Activated CD4-positive, alpha-beta T cell treated with anti-CD3 and anti-CD28 coated beads for 36 hours (primary cell): ENCODE results near the gene GFOD2. TPM values are rescaled to one million over a fixed set of nuclear protein-coding genes. Genes with fewer than 3 reads are reported as not detected.
A peak's percentile ranks its signal among the peaks of the same experiment; 100 is the strongest.
"Not testable (repeated sequence)": the region's sequence is repeated elsewhere in the genome, so short reads cannot be mapped to it uniquely, and the experiment has no call there.

Source experiments
- ATAC-seq: fragments of 200-7000 bp; cut with Tn5 transposase; one replicate; pipeline ENCODE4 v1.10.0; 2021; ENCODE audit warnings: mild to moderate bottlenecking, moderate library complexity
- CTCF ChIA-PET: fragments of 350-600 bp; sonication (Branson Sonifier 250); formaldehyde crosslinking; loops from one replicate; lab custom pipeline; 2021; ENCODE audit warnings: antibody characterized with exemption; lab: Charles Lee
- POLR2A ChIA-PET: fragments of 350-600 bp; sonication (Branson Sonifier 250); formaldehyde crosslinking; loops from one replicate; lab custom pipeline; 2021; ENCODE audit warnings: antibody characterized with exemption, inconsistent platforms; lab: Charles Lee
- DNase-seq: peaks from one replicate; pipeline ENCODE4 v3.0.0-alpha.2; 2020
- H3K27ac Mint-ChIP-seq: one replicate; pipeline ENCODE4 v1.8.0; 2021; ENCODE audit warnings: mixed read lengths
- H3K27me3 Mint-ChIP-seq: one replicate; pipeline ENCODE4 v1.8.0; 2021; ENCODE audit warnings: mixed read lengths
- H3K36me3 Mint-ChIP-seq: one replicate; pipeline ENCODE4 v1.8.0; 2021; ENCODE audit warnings: low read depth, mixed read lengths
- H3K4me1 Mint-ChIP-seq: one replicate; pipeline ENCODE4 v1.8.0; 2021; ENCODE audit warnings: mixed read lengths
- H3K4me3 Mint-ChIP-seq: one replicate; pipeline ENCODE4 v1.8.0; 2021; ENCODE audit warnings: mild to moderate bottlenecking, moderate library complexity, mixed read lengths
- H3K9me3 Mint-ChIP-seq: one replicate; pipeline ENCODE4 v1.8.0; 2021; ENCODE audit warnings: low read depth, mixed read lengths
- intact Hi-C, 2 experiments: fragments of 100-400 bp; cut with DNase I in 1 of 2; cut with micrococcal nuclease in 1 of 2; formaldehyde crosslinking; loops; one replicate each; pipeline versions ENCODE4 v1.14.2 to v1.15.1; 2022 to 2024; cut with DNase I, micrococcal nuclease
- total RNA-seq, 2 experiments: library from RNA; stranded (reverse); gene quantifications; one replicate each; pipeline ENCODE4 v1.2.3, GENCODE V29; 2021

The GFOD2 gene
- total RNA-seq, 2 experiments from 2014 or later: 8.7 to 11.5 TPM

DNA sequence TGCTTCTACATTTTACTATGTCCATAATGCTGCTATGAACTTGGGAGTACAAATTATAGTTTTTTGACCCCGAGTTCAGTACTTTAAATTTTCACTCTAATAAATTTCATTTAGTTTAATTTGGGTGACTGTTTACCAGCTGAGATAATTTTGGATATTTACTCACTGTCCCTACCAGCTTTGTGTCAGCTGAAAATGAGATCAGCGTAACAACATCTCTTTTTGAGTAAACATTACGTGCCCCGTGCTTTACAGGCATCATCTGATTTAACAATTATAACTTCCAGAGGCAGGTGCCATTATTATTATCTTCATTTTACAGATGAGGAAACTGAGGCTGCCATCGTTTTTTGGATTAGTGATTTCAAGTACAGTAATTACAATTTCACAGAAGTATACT is 15.0 kb downstream of the GFOD2 start:
- Mint-ChIP-seq H3K27me3 (no peaks in the 10 kb centered on the region), H3K9me3 (no peaks in the 10 kb centered on the region), H3K27ac (no peak overlapping the region), H3K4me3 (no peak overlapping the region), H3K36me3 (no peaks in the 10 kb centered on the region), H3K4me1 (peaks cover 21% of the 10 kb centered on the region)
- ATAC-seq (no peak), DNase-seq (no peak)
- POLR2A ChIA-PET: no interaction called here
- intact Hi-C loops: no loop called here
- CTCF ChIA-PET: no interaction called here

DNA sequence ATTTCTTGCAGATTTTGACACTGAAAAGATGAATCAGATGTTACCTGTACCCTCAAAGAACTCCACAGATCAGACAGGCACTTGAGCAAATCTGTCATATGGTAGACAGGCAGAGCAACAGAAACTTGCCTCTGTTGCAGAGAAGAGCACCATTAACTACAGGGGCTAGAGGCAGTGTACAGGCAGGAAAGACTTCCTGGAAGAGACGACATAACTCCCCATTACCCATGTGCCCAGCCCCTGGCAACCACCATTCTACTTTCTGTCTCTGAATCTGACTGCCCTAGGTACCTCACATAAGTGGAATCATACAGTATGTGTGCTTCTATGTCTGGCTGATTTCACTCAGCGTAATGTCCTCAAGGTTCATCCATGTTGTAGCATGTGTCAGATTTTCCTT is 15.5 kb downstream of the GFOD2 start:
- Mint-ChIP-seq H3K9me3 (peaks cover 1% of the 10 kb centered on the region), H3K4me1 (peaks cover 21% of the 10 kb centered on the region), H3K36me3 (peaks cover 2% of the 10 kb centered on the region), H3K4me3 (no peak overlapping the region), H3K27ac (peak overlapping the region; percentile 65), H3K27me3 (no peaks in the 10 kb centered on the region)
- DNase-seq (peak; percentile 37), ATAC-seq (peak; percentile 89)
- POLR2A ChIA-PET: no interaction called here
- CTCF ChIA-PET: no interaction called here
- intact Hi-C loops: no loop called here

DNA sequence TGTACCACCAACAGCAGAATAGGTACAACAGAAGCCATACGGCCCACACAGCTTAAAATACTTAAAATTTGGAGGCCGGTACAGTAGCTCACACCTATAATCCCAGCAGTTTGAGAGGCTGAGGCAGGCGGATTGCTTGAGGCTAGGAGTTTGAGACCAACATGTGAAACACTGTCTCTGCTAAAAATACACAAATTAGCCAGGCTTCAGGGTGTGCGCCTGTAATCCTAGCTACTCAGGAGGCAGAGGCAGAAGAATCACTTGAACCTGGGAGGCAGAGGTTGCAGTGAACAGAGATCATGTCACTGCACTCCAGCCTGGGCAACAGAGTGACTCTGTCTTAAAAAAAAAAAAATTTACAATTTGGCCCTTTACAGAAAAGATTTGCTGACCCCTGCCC is 17.0 kb downstream of the GFOD2 start:
- POLR2A ChIA-PET: no interaction called here
- H3K4me1 Mint-ChIP-seq: peaks cover 21% of the 10 kb centered on the region
- intact Hi-C loops: no loop called here
- ATAC-seq (no peak), DNase-seq (no peak)
- no peak overlapping the region for H3K27ac Mint-ChIP-seq
- no peak overlapping the region for H3K4me3 Mint-ChIP-seq
- peaks cover 3% of the 10 kb centered on the region for H3K36me3 Mint-ChIP-seq
- CTCF ChIA-PET: interaction anchor here (0.6 kb wide), 1 partner anchor 543 kb away, joined by 3 read pairs; the partner anchor contains the start of gene PLA2G15
- H3K9me3 Mint-ChIP-seq: peaks cover 2% of the 10 kb centered on the region
- H3K27me3 Mint-ChIP-seq: no peaks in the 10 kb centered on the region

DNA sequence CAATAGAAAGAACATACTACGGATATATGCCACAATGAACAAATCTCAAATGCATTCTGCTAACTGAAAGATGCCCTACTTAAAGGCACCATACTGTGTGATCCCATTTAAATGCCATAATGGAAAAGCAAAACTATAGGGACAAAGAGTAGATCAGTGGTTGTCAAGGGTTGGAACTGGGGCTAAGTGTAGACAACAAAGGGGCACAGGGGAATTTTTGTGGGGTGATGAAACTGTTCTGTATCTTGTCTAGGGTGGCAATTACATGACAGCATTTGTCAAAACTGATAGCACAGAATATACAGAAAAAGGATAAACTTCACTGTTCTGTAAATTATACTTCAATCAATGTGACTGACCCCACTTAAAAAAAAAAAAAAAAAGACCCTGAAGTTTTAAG is 17.7 kb downstream of the GFOD2 start:
- ATAC-seq (no peak), DNase-seq (no peak)
- H3K4me1 Mint-ChIP-seq: peaks cover 21% of the 10 kb centered on the region
- H3K27me3 Mint-ChIP-seq: no peaks in the 10 kb centered on the region
- ChIA-PET CTCF (interaction anchor here (0.6 kb wide), 1 partner anchor 544 kb away, joined by 3 read pairs; the partner anchor contains the start of gene PLA2G15), POLR2A (no interaction called here)
- intact Hi-C loops: no loop called here
- peaks cover 2% of the 10 kb centered on the region for H3K9me3 Mint-ChIP-seq
- H3K4me3 Mint-ChIP-seq: no peak overlapping the region
- peaks cover 3% of the 10 kb centered on the region for H3K36me3 Mint-ChIP-seq
- no peak overlapping the region for H3K27ac Mint-ChIP-seq

DNA sequence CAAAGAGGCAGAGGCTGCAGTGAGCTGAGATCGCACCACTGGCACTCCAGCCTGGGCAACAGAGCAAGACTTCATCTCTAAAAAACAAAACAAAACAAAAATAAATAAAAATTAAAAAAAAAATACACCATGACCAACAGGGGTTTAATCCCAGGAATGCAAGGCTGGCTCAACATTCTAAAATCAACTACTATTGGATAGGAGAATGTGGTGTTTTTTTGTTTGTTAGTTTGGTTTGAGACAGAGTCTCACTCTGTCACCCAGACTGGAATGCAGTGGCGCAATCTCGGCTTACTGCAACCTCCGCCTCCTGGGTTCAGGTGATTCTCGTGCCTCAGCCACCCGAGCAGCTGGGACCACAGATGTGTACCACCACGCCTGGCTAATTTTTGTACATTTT is 19.9 kb downstream of the GFOD2 start:
- ATAC-seq (no peak), DNase-seq (no peak)
- no peak overlapping the region for H3K4me3 Mint-ChIP-seq
- ChIA-PET CTCF (no interaction called here), POLR2A (no interaction called here)
- intact Hi-C loops: no loop called here
- peaks cover 3% of the 10 kb centered on the region for H3K36me3 Mint-ChIP-seq
- H3K4me1 Mint-ChIP-seq: peaks cover 13% of the 10 kb centered on the region
- no peak overlapping the region for H3K27ac Mint-ChIP-seq
- no peaks in the 10 kb centered on the region for H3K27me3 Mint-ChIP-seq
- peaks cover 2% of the 10 kb centered on the region for H3K9me3 Mint-ChIP-seq

DNA sequence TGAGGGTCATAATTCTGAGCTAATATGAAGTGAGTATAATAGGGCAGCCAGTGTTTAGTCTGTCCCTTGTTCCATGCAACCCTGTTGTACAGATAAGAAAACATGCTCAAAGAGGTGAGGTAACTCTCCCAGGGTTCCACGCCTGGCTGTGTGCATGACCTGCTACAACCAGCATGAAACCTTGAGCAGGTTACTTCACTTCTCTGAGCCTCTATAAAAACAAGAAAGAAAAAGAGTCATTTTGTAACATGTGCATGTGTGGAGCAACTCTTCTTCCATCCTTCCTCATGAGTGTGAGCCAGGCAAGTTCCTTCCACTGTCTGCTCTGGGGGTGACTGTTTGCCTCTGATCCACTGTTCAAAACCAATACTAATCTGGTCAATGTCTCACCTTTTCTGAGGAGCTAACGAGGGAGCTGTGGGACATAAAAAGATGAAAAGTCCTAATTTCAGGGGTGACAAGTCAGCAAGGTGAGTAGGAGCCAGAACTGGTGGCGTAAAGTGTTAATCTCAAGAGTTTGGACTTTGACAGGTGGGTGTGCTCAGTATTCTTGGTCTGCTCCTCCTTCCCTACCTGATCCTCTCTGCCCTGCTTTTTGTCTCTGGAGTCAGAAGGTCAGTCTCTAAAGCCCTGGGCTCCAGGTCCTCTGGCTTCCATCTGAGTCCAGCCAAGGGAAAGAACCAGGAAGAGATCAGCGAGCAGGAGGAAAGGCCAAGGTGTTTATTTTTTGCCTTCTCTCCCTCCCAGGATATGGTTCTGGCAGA is 21.5 kb downstream of the GFOD2 start:
- Mint-ChIP-seq H3K27ac (no peak overlapping the region), H3K27me3 (no peaks in the 10 kb centered on the region), H3K4me1 (no peaks in the 10 kb centered on the region), H3K36me3 (peaks cover 3% of the 10 kb centered on the region), H3K9me3 (peaks cover 2% of the 10 kb centered on the region), H3K4me3 (no peak overlapping the region)
- ChIA-PET CTCF (interaction anchor here (0.6 to 2.0 kb wide), 6 partner anchors 20 to 301 kb away, joined by 3 to 8 read pairs (median 4); no protein-coding TSS in a partner anchor), POLR2A (no interaction called here)
- intact Hi-C loops: no loop called here
- DNase-seq: no peak
- no peak for ATAC-seq

DNA sequence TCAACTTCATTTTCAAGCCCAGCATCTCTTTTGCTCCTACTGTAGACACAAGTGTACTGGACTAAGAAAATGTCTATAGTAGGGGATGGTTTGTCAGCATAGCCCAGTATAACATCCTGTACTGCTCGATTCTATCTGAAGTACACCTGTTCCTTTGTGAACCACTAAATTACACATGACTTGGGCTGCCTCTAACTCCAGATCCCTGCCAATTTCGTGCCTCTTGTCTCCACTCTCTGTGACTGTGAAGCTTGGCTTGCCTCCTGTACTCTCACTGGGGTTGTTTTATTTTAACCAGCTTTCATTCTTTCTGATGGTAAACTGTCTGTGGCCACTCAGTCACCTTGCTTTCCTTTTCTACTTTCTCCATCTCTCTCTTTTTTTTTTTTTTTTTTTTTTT is 24.5 kb downstream of the GFOD2 start:
- intact Hi-C loops: no loop called here
- no peak overlapping the region for H3K27ac Mint-ChIP-seq
- ATAC-seq (no peak), DNase-seq (no peak)
- POLR2A ChIA-PET: no interaction called here
- H3K9me3 Mint-ChIP-seq: peaks cover 2% of the 10 kb centered on the region
- peaks cover 3% of the 10 kb centered on the region for H3K36me3 Mint-ChIP-seq
- CTCF ChIA-PET: no interaction called here
- H3K4me3 Mint-ChIP-seq: no peak overlapping the region
- no peaks in the 10 kb centered on the region for H3K27me3 Mint-ChIP-seq
- peaks cover 2% of the 10 kb centered on the region for H3K4me1 Mint-ChIP-seq

DNA sequence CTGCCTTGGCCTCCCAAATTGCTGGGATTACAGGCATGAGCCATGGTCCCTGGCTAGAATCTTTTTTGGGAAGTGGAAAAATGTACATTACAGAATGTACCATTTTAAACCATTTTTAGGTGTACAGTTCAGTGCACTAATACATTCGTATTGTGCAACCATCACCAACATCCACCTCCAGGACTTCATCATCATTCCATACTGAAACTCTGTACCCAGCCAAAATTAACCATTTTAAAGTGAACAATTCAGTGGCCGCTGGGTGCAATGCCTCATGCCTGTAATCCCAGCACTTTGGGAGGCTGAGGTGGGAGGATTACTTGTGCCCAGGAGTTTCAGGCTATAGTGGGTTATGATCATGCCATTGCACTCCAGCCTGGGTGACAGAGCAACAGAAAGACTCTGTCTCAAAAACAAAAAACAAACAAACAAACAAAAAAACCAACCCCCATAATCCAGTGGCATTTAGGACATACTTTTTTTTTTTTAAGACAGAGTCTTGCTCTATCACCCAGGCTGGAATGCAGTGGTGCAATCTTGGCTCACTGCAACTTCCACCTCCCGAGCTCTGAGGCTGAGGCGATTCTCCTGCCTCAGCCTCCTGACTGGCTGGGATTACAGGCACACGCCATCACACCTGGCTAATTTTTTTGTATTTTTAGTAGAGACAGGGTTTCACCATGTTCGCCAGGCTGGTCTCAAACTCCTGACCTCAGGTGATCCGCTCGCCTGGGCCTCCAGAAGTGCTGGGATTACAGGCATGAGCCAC is 25.4 kb downstream of the GFOD2 start:
- H3K4me1 Mint-ChIP-seq, H3K36me3 Mint-ChIP-seq, POLR2A ChIA-PET, H3K27me3 Mint-ChIP-seq, H3K4me3 Mint-ChIP-seq, H3K9me3 Mint-ChIP-seq, intact Hi-C loops, DNase-seq, H3K27ac Mint-ChIP-seq, ATAC-seq: not testable (repeated sequence)
- CTCF ChIA-PET: interaction anchor here (0.6 to 0.9 kb wide), 2 partner anchors 130 to 142 kb away, joined by 3 read pairs; no protein-coding TSS in a partner anchor

DNA sequence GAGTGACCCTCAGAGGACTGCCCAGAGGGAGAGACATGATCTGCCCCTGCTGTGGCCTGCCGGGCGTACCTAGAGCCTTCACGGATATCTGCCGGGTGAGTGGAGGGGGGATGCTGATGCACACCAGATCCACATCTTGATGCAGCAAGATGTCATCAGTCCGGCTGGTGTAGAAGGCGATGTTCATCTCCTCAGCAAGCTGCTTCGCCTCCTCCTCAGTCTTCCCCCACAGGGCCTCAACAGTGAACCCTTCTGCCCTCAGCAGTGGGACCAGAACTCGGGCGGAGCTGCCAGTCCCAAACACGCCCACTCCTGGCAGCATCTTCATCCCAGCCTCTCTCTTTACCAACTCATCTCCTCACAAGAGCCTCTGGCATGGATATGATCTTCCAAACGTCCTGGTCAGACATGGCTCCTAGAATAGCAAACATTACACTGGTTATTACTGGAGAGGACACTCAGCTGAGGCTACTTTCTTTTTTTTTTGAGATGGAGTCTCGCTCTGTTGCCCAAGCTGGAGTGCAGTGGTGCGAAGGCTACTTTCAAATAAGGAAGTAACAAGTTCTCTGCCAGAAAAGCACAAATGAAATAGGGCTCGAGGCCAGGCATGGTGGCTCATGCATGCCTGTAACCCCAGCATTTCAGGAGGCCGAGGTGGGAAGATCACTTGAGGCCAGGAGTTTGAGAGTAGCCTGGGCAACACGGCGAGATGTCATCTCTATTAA is 33.6 kb downstream of the GFOD2 start:
- POLR2A ChIA-PET: no interaction called here
- H3K27me3 Mint-ChIP-seq: no peaks in the 10 kb centered on the region

DNA sequence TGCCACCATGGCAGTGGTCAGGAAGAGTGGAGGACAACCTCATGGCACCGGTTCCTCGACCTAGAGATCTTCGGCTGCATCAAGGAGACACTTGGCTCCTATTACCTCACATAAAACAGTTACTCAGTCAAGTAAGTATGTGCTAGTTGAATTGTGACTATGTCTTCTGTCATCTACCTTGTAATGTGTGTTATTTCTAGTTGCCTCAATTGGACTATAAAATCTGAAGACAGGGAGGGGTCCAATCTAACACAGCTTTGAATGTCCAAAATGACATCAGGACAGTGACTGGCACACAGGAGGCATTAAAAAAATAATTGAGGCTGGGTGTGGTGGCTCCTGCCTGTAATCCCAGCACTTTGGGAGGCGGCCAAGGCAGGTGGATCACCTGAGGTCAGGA is 35.3 kb downstream of the GFOD2 start:
- Mint-ChIP-seq H3K27ac (no peak overlapping the region), H3K9me3 (no peaks in the 10 kb centered on the region), H3K36me3 (peaks cover 9% of the 10 kb centered on the region), H3K27me3 (no peaks in the 10 kb centered on the region), H3K4me3 (no peak overlapping the region), H3K4me1 (peaks cover 8% of the 10 kb centered on the region)
- POLR2A ChIA-PET: no interaction called here
- no peak for DNase-seq
- CTCF ChIA-PET: interaction anchor here (1.4 kb wide), 1 partner anchor 163 kb away, joined by 4 read pairs; no protein-coding TSS in a partner anchor
- ATAC-seq: no peak
- intact Hi-C loops: loop anchor here in 1 of 2 experiments (10.0 kb wide), 1 partner anchor 329 kb away; no protein-coding TSS in a partner anchor

More for the DNA sequence above, 33.6 kb downstream of the GFOD2 start:
- no peak for DNase-seq
- peaks cover 9% of the 10 kb centered on the region for H3K36me3 Mint-ChIP-seq
- no peak overlapping the region for H3K27ac Mint-ChIP-seq
- H3K4me3 Mint-ChIP-seq: no peak overlapping the region
- no peak for ATAC-seq
- CTCF ChIA-PET: interaction anchor here (0.6 kb wide), 1 partner anchor 192 kb away, joined by 3 read pairs; no protein-coding TSS in a partner anchor
- intact Hi-C loops: loop anchor here in 1 of 2 experiments (10.0 kb wide), 1 partner anchor 331 kb away; no protein-coding TSS in a partner anchor
- peaks cover 8% of the 10 kb centered on the region for H3K4me1 Mint-ChIP-seq
- H3K9me3 Mint-ChIP-seq: no peaks in the 10 kb centered on the region
